Measurements from ENCODE around the gene SH3PXD2A.

- TF ChIP-seq CTCF (IDR thresholded peaks at IDR 0.05) (no peak), POLR2A (IDR thresholded peaks at IDR 0.05) (no peak)
Observed at GRCh38 chr10:103692952-103693811, 162.2 kb downstream of the SH3PXD2A start.
